Kidney (tissue), 14 donors: ENCODE data around the gene ZBED4. TPM values are rescaled to one million over a fixed set of nuclear protein-coding genes. Genes with fewer than 3 reads are reported as not detected.

Experiments
- DNase-seq, 5 donors: peaks; one replicate each; pipeline ENCODE4 v3.0.0-alpha.2; 2013 to 2020
- FAIRE-seq: peaks from 2 replicates; lab custom pipeline; 2012; peaks lifted over from hg19 to GRCh38; lab: Jason Lieb, UNC
- H3K27ac ChIP-seq, 2 donors: one replicate each; pipeline ENCODE4 v1.7.0; 2013; ENCODE audit warnings: low read depth in 2 of 2, low read length in 2 of 2, inconsistent platforms in 1 of 2
- H3K27me3 ChIP-seq: one replicate; pipeline ENCODE4 v1.7.1; 2013; ENCODE audit warnings: low read length, inconsistent platforms; ENCODE audit not compliant: control insufficient read depth, insufficient read depth
- H3K36me3 ChIP-seq, 3 donors: one replicate each; pipeline versions ENCODE4 v1.7.0 to v1.7.1; 2013; ENCODE audit warnings: low read length in 3 of 3, control low read depth in 1 of 3, inconsistent platforms in 1 of 3; ENCODE audit not compliant: insufficient read depth in 3 of 3, control insufficient read depth in 2 of 3
- H3K4me1 ChIP-seq, 3 donors: one replicate each; pipeline versions ENCODE4 v1.7.0 to v1.7.1; 2013; ENCODE audit warnings: low read length in 3 of 3, inconsistent platforms in 1 of 3, low read depth in 1 of 3; ENCODE audit not compliant: control insufficient read depth in 2 of 3, insufficient read depth in 2 of 3
- H3K4me3 ChIP-seq, 3 donors: one replicate each; pipeline versions ENCODE4 v1.7.0 to v1.8.1; 2013; ENCODE audit warnings: low read length in 3 of 3, control low read depth in 1 of 3, inconsistent platforms in 1 of 3
- H3K9ac ChIP-seq, 3 donors: one replicate each; pipeline versions ENCODE4 v1.7.0 to v1.7.1; 2013; ENCODE audit warnings: low read length in 3 of 3, control low read depth in 1 of 3, inconsistent platforms in 1 of 3
- H3K9me3 ChIP-seq, 3 donors: one replicate each; pipeline versions ENCODE4 v1.7.0 to v1.7.1; 2013; ENCODE audit warnings: low read length in 3 of 3, control low read depth in 1 of 3, inconsistent platforms in 1 of 3; ENCODE audit not compliant: control insufficient read depth in 2 of 3, insufficient read depth in 1 of 3
- intact Hi-C: fragments of 100-400 bp; cut with DNase I; formaldehyde crosslinking; loops from one replicate; pipeline ENCODE4 v1.11.1; 2022
- polyA plus RNA-seq: library from polyadenylated mRNA; stranded (reverse); fragments of 350-450 nt; fragmentation: Illumina TruSeq; extraction: RNeasy Lipid Tissue Mini Kit (QIAGEN cat#74804); gene quantifications from one replicate; pipeline ENCODE4 v1.2.3, GENCODE V29; 2014; ENCODE audit warnings: low read depth, low replicate concordance; ENCODE audit not compliant: insufficient read depth
- total RNA-seq: library from RNA; stranded (reverse); fragmentation: NEBNext Ultra II Directional; extraction: Animal tissue kit (Norgen Biotek cat#: 25700); gene quantifications from one replicate; pipeline ENCODE4 v1.2.1, GENCODE V29; 2021
- TF ChIP-seq, protein P1 (sequence below): IDR thresholded peaks from 3 replicates; pipeline ENCODE4 v1.5.1; 2012; ENCODE audit warnings: mild to moderate bottlenecking, moderate library complexity, borderline replicate concordance; ENCODE audit not compliant: insufficient read depth; ENCODE audit errors: extremely low read depth
- donor health status: control.
- donor health status: control.
- donor health status: control.
- donor health status: control.
- donor health status: control.
- donor health status: DM: yes; HTN: yes; CAD: no.
- donor health status: Normal renal cell carcinoma (clear cell type).

ZBED4 gene
- total and polyA plus RNA-seq, 2 donors from 2014 or later = 2.1 to 12.9 TPM

DNA sequence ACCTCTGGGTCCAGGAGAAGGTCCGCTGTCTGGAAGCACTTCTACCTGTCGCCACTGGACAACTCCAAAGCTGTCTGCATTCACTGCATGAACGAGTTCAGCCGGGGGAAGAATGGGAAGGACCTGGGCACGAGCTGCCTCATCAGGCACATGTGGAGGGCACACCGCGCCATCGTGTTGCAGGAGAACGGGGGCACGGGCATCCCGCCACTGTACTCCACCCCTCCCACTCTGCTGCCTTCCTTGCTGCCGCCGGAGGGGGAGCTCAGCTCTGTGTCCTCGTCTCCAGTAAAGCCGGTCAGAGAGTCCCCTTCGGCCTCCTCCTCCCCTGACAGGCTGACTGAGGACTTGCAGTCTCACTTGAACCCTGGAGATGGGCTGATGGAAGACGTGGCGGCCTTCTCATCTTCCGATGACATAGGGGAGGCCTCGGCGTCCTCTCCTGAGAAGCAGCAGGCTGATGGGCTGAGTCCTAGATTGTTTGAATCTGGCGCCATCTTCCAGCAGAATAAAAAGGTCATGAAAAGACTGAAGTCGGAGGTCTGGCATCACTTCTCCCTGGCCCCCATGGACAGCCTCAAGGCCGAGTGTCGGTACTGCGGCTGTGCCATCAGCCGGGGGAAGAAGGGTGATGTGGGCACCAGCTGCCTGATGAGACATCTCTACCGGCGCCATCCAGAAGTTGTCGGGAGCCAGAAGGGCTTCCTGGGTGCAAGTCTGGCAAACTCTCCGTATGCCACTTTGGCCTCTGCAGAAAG, 31.0 kb downstream of the ZBED4 start:
- Histone ChIP-seq H3K4me1 (no peaks in the 10 kb centered on the region), H3K4me3 (no peak overlapping the region), H3K9me3 (peaks cover 0 to 3% (median 0%) of the 10 kb centered on the region in 3 donors), H3K27ac (no peak overlapping the region), H3K36me3 (peaks cover 7 to 17% (median 10%) of the 10 kb centered on the region in 3 donors), H3K9ac (no peak overlapping the region), H3K27me3 (no peaks in the 10 kb centered on the region)
- intact Hi-C loops = no loop called here
- DNase-seq = no peak
- no peak for FAIRE-seq
- TF ChIP-seq, protein P1, sequence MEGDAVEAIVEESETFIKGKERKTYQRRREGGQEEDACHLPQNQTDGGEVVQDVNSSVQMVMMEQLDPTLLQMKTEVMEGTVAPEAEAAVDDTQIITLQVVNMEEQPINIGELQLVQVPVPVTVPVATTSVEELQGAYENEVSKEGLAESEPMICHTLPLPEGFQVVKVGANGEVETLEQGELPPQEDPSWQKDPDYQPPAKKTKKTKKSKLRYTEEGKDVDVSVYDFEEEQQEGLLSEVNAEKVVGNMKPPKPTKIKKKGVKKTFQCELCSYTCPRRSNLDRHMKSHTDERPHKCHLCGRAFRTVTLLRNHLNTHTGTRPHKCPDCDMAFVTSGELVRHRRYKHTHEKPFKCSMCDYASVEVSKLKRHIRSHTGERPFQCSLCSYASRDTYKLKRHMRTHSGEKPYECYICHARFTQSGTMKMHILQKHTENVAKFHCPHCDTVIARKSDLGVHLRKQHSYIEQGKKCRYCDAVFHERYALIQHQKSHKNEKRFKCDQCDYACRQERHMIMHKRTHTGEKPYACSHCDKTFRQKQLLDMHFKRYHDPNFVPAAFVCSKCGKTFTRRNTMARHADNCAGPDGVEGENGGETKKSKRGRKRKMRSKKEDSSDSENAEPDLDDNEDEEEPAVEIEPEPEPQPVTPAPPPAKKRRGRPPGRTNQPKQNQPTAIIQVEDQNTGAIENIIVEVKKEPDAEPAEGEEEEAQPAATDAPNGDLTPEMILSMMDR = no peak

DNA sequence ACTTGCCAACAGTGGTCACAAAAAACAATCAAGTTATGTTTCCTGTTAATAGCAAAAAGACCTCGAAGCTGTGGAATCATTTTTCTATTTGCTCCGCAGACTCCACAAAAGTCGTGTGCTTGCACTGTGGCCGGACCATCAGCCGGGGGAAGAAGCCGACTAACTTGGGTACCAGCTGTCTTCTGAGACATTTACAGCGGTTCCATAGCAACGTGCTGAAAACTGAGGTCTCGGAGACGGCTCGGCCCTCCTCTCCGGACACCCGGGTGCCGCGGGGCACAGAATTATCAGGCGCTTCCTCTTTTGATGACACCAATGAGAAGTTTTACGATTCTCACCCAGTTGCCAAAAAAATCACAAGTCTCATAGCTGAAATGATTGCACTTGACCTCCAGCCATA, 31.6 kb downstream of the ZBED4 start:
- Histone ChIP-seq H3K9me3 (peaks cover 0 to 3% (median 0%) of the 10 kb centered on the region in 3 donors), H3K36me3 (peaks cover 7 to 17% (median 10%) of the 10 kb centered on the region in 3 donors), H3K27ac (no peak overlapping the region), H3K9ac (no peak overlapping the region), H3K4me3 (no peak overlapping the region), H3K4me1 (no peaks in the 10 kb centered on the region), H3K27me3 (no peaks in the 10 kb centered on the region)
- TF ChIP-seq, protein P1 = no peak
- intact Hi-C loops = no loop called here
- DNase-seq (no peak), FAIRE-seq (no peak)

DNA sequence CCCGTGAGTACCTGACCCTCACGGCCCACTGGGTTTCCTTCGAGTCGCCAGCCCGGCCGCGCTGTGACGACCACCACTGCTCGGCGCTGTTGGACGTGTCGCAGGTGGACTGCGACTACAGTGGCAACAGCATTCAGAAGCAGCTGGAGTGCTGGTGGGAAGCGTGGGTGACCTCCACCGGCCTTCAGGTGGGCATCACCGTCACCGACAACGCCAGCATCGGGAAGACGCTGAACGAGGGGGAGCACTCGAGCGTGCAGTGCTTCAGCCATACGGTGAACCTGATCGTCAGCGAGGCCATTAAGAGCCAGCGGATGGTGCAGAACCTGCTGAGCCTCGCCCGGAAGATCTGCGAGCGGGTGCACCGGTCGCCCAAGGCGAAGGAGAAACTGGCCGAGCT, 32.2 kb downstream of the ZBED4 start:
- peaks cover 7 to 17% (median 10%) of the 10 kb centered on the region in 3 donors for H3K36me3 ChIP-seq
- intact Hi-C loops = no loop called here
- H3K4me3 ChIP-seq = no peak overlapping the region
- peaks cover 0 to 6% (median 0%) of the 10 kb centered on the region in 3 donors for H3K9me3 ChIP-seq
- H3K27me3 ChIP-seq = no peaks in the 10 kb centered on the region
- FAIRE-seq (no peak), DNase-seq (no peak)
- no peaks in the 10 kb centered on the region for H3K4me1 ChIP-seq
- no peak overlapping the region for H3K27ac ChIP-seq
- no peak overlapping the region for H3K9ac ChIP-seq
- TF ChIP-seq, protein P1 = no peak
